Neural crest cell (in vitro differentiated cells): ENCODE results near the gene CD63. TPM values are rescaled to one million over a fixed set of nuclear protein-coding genes. Genes with fewer than 3 reads are reported as not detected.
A peak's percentile ranks its signal among the peaks of the same experiment; 100 is the strongest.

Source experiments
- DNase-seq: peaks from one replicate; pipeline ENCODE4 v3.0.0; 2021; ENCODE audit warnings: low read depth, mixed read lengths, low spot score
- H3K27ac Mint-ChIP-seq: one replicate; pipeline ENCODE4 v1.8.0; 2021; ENCODE audit warnings: mild to moderate bottlenecking, mixed read lengths; ENCODE audit not compliant: unreplicated experiment
- H3K27me3 Mint-ChIP-seq: 2 replicates; pipeline ENCODE4 v1.8.0; 2021; ENCODE audit warnings: low read depth, mild to moderate bottlenecking, mixed read lengths
- H3K36me3 Mint-ChIP-seq: 2 replicates; pipeline ENCODE4 v1.8.0; 2021; ENCODE audit warnings: low read depth, mild to moderate bottlenecking, mixed read lengths
- H3K4me1 Mint-ChIP-seq: 2 replicates; pipeline ENCODE4 v1.8.0; 2021; ENCODE audit warnings: mixed read lengths
- H3K4me3 Mint-ChIP-seq: one replicate; pipeline ENCODE4 v1.8.0; 2021; ENCODE audit warnings: mild to moderate bottlenecking, mixed read lengths
- H3K9me3 Mint-ChIP-seq: 2 replicates; pipeline ENCODE4 v1.8.0; 2021; ENCODE audit warnings: mixed read lengths
- total RNA-seq: library from RNA; stranded (reverse); gene quantifications from 2 replicates; pipeline ENCODE4 v1.2.1, GENCODE V29; 2021
- TF ChIP-seq, protein P1 (sequence below): fragments of 200-600 bp; sonication (generic); conservative IDR thresholded peaks from 2 replicates; pipeline ENCODE4 v1.5.0; 2021; ENCODE audit warnings: antibody characterized with exemption, mild to moderate bottlenecking

The CD63 gene
- total RNA-seq, 1 donor from 2014 or later: 560 TPM

DNA sequence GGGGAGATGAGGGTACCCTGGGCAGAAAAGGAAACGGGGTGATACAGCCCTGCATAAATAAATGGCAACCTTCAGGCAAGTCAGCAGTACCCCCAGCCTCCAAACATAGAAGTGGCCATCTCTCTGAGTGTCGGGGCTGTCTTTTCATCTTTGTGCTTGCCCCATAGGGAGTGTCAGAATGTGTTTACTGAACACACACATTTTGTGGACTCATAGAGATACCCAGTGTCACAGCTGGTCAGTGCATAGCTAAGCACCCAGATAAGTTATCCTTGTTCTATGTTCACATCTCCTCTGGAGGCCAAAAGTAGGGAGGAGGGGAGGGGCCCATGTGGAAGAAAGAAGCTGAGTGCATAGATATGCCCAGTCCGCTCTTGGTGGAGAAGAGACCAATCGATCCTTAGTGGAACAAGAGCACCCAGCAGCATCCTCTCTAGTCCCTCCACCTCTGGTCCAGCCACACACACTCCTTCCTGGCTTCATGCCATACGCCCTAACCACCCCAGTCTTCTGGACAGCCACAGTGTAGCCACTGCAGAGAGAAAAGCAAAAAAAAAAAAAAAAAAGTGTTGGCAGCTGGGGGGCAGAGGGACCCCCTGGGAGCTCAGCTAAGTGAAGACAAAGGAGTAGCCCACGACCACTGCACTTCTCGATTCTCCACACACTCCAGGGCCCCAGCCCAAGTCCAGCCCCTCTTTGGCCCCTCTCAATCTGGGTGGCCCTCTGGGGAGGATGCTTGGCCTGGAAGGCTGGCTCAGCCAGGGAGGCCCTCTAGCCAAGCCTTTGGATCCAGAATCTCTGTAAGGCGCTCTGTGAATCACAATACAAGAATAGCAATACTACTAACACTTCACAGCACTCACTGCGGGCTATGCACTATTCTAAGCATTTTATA is 23.7 kb downstream of the CD63 start:
- Mint-ChIP-seq H3K9me3 (no peaks in the 10 kb centered on the region), H3K27me3 (peaks cover 37% of the 10 kb centered on the region)

DNA sequence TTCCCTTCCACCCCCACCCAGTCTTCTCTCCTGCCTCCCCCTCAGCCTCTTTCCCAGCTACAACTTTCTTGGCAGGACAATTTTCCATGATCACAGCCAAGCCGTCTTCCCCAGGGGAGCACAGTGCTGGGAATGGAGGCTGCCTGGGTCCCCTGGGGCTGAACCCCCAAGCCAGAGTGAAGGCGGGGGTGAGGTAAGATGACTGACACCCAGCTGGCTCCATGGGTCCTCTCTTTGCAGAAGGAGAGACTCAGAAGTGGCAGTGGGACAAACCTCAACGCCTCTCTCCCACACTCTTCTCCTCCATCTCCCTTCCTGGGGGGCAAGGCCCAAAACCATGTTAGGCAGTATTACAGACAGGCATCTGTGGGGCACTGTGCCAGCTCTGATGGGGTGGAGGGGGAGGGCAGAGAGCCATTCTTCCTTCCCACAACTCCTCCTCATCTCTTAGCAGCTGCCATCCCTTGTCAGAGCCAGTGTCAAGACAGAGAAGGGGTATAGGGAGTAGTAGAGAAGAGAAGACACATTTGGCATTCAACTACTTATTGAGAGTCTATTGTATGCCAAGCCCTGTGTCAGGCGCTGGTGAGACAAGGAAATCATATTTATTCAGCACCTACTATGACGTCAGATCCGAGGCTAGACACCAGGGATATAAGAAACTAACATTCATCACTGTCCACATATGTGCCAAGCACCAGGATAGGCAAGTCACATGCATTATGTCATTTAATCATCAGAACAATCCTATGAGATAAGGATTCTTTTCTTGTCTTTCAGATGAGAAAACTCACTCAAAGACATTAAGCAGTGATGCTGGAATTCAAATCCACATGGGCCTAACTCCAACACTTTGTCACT is 24.7 kb downstream of the CD63 start:
- Mint-ChIP-seq H3K27me3 (peaks cover 27% of the 10 kb centered on the region), H3K36me3 (no peaks in the 10 kb centered on the region), H3K4me3 (peak overlapping the region; percentile 87), H3K4me1 (peaks cover 46% of the 10 kb centered on the region), H3K9me3 (no peaks in the 10 kb centered on the region), H3K27ac (no peak overlapping the region)
- TF ChIP-seq, protein P1, sequence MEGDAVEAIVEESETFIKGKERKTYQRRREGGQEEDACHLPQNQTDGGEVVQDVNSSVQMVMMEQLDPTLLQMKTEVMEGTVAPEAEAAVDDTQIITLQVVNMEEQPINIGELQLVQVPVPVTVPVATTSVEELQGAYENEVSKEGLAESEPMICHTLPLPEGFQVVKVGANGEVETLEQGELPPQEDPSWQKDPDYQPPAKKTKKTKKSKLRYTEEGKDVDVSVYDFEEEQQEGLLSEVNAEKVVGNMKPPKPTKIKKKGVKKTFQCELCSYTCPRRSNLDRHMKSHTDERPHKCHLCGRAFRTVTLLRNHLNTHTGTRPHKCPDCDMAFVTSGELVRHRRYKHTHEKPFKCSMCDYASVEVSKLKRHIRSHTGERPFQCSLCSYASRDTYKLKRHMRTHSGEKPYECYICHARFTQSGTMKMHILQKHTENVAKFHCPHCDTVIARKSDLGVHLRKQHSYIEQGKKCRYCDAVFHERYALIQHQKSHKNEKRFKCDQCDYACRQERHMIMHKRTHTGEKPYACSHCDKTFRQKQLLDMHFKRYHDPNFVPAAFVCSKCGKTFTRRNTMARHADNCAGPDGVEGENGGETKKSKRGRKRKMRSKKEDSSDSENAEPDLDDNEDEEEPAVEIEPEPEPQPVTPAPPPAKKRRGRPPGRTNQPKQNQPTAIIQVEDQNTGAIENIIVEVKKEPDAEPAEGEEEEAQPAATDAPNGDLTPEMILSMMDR: no peak
- no peak for DNase-seq

More for the DNA sequence above, 23.7 kb downstream of the CD63 start:
- Mint-ChIP-seq H3K4me1 (peaks cover 47% of the 10 kb centered on the region), H3K27ac (no peak overlapping the region), H3K36me3 (no peaks in the 10 kb centered on the region), H3K4me3 (peak overlapping the region; percentile 87)
- TF ChIP-seq, protein P1: no peak
- no peak for DNase-seq

DNA sequence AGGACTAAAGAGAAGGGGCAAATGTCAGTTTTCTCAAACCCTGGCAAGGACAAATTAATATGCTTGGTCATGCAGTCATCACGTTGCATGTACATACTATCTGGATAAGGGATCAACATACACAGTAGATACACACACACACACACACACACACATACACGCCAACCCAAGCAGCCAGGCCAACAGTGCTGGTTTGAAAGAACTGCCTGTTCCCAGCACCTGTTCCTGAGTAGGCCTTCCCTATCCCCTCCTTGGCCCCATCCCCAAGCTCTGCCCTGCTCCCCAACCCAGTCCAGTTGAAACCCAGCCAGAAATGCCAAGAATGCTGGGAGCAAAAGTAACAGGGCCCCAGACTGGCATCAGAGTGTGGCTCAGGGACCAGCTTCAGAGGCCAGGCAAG is 25.5 kb downstream of the CD63 start:
- DNase-seq: no peak
- H3K36me3 Mint-ChIP-seq: no peaks in the 10 kb centered on the region
- H3K4me1 Mint-ChIP-seq: peaks cover 38% of the 10 kb centered on the region
- H3K9me3 Mint-ChIP-seq: no peaks in the 10 kb centered on the region
- TF ChIP-seq, protein P1: no peak
- peak overlapping the region; percentile 49 for H3K4me3 Mint-ChIP-seq
- peaks cover 19% of the 10 kb centered on the region for H3K27me3 Mint-ChIP-seq
- no peak overlapping the region for H3K27ac Mint-ChIP-seq

DNA sequence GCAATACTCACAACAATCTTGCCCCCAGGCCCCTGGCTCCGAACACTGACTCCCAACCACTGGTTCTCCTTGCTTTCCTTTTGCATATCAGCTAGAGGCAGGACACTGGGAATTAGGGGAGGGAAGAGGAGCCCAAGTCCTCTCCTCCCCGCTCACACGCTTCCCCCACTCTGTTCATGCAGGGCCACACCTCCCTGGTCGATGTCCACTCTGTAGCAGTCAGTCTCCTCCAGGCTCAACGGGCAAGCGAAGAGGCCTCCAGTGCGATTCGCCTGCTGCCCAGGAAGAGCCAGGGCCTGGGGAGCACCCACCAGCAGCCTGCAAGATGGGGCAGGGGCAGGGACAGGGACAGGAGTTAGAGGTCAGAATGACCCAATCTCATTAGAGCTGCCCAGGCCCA is 25.9 kb downstream of the CD63 start:
- TF ChIP-seq, protein P1: no peak
- no peaks in the 10 kb centered on the region for H3K36me3 Mint-ChIP-seq
- peak overlapping the region; percentile 49 for H3K4me3 Mint-ChIP-seq
- no peaks in the 10 kb centered on the region for H3K9me3 Mint-ChIP-seq
- no peak overlapping the region for H3K27ac Mint-ChIP-seq
- peaks cover 34% of the 10 kb centered on the region for H3K4me1 Mint-ChIP-seq
- no peak for DNase-seq
- H3K27me3 Mint-ChIP-seq: peaks cover 15% of the 10 kb centered on the region

DNA sequence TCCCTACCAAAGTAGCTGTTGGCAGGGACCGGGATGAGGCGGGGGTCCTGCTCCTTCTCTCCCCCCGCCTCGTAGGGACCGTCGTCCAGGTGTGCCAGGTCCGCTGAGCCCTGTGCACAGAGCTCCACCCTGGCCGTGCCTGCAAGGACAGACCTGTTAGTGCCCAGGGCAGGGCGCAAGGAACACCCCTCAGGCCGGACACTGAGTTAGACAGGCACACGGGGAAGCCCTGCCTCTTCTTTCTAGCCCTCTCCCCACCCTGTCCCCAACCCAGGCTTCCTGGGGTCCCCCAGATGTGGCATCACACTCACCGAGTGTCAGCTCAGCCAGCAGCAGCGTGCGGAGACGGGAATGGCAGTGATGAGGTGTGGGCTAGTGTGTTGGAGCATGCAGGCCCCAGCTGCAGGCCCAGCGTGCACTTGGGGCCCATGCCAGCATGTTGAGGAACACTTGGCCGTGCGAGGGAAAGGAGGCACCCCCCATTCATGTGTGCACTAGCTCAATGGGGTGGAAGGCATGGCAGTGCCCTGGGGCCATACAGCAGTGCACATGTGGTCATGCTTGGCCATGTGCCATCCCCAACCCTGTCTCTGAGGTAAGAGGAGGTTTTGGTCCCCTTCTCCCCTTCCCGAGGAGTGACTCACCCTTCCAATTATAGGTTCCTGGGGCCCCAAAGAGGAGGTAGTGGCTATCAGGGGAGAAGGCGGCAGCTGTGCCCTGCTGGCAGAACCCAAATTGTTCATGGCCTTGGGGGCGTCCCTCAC is 28.4 kb downstream of the CD63 start:
- peaks cover 14% of the 10 kb centered on the region for H3K4me1 Mint-ChIP-seq
- no peaks in the 10 kb centered on the region for H3K27me3 Mint-ChIP-seq
- no peak for DNase-seq
- H3K36me3 Mint-ChIP-seq: no peaks in the 10 kb centered on the region
- H3K27ac Mint-ChIP-seq: no peak overlapping the region
- TF ChIP-seq, protein P1: no peak
- no peaks in the 10 kb centered on the region for H3K9me3 Mint-ChIP-seq
- no peak overlapping the region for H3K4me3 Mint-ChIP-seq
